ENCODE data around the gene COG5.

- no peak for TF ChIP-seq CTCF (IDR thresholded peaks at IDR 0.05; ENCODE audit: low read depth, low read length, poor library complexity, severe bottlenecking)
- no peak for TF ChIP-seq EZH2phosphoT487 (IDR thresholded peaks at IDR 0.05; ENCODE audit: borderline replicate concordance, low read length)
Measured at GRCh38 chr7:107526672-107527071, 37.0 kb downstream of the COG5 start.

Data from DOHH2 (cell line).